ENCODE results near the gene SLC12A8.

Gene SLC12A8

GRCh38 chr3:125051715-125052581 lies 160.6 kb downstream of the SLC12A8 start:
- DNase-seq = peak; percentile 75

GRCh38 chr3:125051205-125051604 lies 161.3 kb downstream of the SLC12A8 start:
- no peak for DNase-seq

- no peak for DNase-seq
Measured at GRCh38 chr3:125050488-125051090, 162.0 kb downstream of the SLC12A8 start.

- no peak for DNase-seq
Measured at GRCh38 chr3:125048282-125048681, 164.3 kb downstream of the SLC12A8 start.

- no peak for DNase-seq
Measured at GRCh38 chr3:125045965-125046364, 166.6 kb downstream of the SLC12A8 start.

- no peak for DNase-seq
Measured at GRCh38 chr3:125045194-125045593, 167.4 kb downstream of the SLC12A8 start.

- no peak for DNase-seq
Measured at GRCh38 chr3:125043599-125044151, 168.9 kb downstream of the SLC12A8 start.

GRCh38 chr3:125042725-125043406 lies 169.7 kb downstream of the SLC12A8 start:
- no peak for DNase-seq

GRCh38 chr3:125039131-125040100 lies 173.1 kb downstream of the SLC12A8 start:
- DNase-seq = no peak

- DNase-seq = no peak
Measured at GRCh38 chr3:125037498-125038150, 174.9 kb downstream of the SLC12A8 start.

GRCh38 chr3:125035217-125035616 lies 177.3 kb downstream of the SLC12A8 start:
- DNase-seq = no peak

- DNase-seq = no peak
Measured at GRCh38 chr3:125033616-125034015, 178.9 kb downstream of the SLC12A8 start.

GRCh38 chr3:125033135-125033534 lies 179.4 kb downstream of the SLC12A8 start:
- no peak for DNase-seq

GRCh38 chr3:125032683-125033082 lies 179.9 kb downstream of the SLC12A8 start:
- DNase-seq = no peak
